Endothelial cell of hepatic sinusoid (primary cell): ENCODE data around the gene KAT2B.

Experiments
- in situ Hi-C: cut with HindIII; loops from 2 replicates; pipeline ENCODE4 v1.10.0; 2017; ENCODE audit warnings: low sequenced_read_pairs

The KAT2B gene

DNA sequence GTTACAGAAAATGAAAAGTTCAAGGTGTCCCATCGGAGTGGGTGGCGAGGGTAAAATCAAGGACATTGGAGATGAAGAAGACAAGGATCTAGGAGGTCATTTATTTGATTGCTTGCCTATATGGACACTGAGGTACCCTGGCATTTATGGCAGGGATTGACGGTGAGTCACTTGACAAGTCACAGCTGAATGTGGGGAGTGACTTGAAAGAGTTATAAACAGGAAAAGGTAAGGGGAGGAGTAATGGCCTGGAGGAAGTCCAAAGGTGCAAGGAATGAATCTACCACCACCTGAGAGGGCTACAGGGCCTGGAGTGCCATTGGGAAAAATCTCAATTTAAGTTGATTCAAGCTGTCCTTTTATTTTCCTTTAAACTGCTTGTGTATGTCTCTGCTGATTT is 157.5 kb downstream of the KAT2B start:
- in situ Hi-C loops, result loop anchor here (25.0 kb wide), 1 partner anchor 310 kb away; no protein-coding TSS in a partner anchor

DNA sequence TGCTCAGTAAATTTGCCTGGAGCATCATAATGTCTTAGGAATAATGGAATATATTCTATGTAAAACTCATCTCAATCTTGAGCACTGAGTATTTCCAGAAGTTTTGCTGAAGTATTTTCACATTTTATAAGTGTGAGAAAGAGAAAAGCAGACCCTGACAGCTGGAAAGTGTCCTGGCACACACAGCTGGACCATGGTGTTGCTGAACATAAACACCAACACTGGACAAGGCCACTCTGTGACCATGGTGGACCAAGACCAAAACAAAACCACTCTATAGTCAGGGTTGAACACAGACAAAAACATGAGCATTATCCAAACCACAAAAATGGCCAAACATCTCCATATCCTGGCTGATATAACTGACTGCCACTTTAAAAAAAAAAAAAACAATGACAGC is 160.9 kb downstream of the KAT2B start:
- in situ Hi-C loops, result no loop called here
